ENCODE data around the gene FAM180A. TPM values are rescaled to one million over a fixed set of nuclear protein-coding genes. Genes with fewer than 3 reads are reported as not detected.
"Not testable (repeated sequence)": the region's sequence is repeated elsewhere in the genome, so short reads cannot be mapped to it uniquely, and the experiment has no call there.

The FAM180A gene
- total RNA-seq, 1 donor from 2014 or later, result 1.7 TPM

DNA sequence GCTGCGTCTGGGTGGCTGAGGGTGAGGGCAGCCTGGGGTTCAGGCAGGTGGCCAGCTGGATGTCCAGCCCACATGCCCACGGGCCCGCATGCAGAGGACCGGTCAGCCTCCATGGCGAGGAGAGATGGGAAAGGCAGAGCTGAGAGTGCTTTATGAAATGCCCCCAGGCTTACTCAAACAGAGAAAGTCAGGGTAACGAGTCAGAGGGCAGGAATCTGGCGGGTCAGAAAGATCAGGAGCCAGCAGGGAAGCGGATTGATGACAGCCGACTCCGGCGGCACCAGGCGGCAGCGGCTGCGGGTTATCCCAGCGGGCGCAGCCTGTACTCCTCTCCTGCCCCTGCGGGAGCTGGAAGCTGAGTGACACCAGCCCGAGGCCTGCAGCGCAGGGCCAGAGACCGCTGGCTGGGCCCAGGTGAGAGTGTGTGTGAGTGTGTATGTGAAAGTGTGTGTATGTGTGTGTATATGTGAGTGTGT lies 34.0 kb downstream of the FAM180A start:
- no peak for DNase-seq (ENCODE audit: low spot score)

DNA sequence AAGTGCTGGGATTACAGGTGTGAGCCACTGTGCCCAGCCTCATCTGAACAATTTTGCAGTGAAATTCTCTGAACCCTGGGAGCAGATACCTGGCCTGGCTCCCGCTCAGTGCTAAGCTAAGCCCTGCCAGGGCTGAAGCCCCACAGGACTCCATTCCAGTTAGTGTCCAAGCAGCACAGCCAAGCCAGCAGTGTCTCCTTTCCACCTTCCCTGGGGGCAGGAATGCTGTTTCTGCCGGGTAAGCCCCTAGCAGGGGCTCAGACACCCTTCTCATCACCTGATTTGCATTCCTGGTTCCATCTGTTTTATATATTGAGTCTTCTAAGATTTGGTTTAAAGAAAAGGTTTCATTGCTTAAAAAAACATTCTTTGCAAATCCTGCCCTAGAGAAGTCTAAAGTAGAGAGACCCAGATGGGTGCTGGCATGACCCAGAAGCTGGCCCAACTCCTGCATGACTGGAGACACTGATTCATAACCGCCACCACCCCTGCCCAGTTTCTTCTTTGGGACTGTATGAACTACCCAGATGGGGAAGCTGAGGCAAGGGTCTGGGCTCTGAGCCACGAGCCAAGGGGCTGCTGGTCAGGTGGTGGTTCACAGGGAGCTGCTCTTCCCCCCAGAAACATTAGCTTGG lies 34.7 kb downstream of the FAM180A start:
- no peak for DNase-seq (ENCODE audit: low spot score)

DNA sequence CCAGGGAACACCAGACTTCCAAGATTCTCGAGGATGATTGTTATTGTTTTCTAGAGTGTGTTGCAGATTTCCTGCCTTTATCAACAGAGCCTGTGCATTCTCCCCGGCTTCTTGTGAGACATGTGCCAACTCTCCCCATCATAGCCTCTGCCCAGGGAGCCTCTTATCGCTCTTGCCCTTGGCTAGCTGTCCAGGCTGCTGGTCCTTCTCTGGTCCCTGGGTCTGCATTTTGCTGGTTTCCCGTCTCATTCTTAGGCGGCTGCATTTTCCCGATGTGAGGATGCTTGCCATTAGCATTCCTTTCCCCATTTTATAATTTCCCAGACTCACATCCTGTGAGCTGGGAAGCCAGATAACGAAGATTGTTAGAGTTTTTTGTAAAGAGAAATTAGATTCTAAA lies 35.8 kb downstream of the FAM180A start:
- DNase-seq (ENCODE audit: low spot score), result no peak

DNA sequence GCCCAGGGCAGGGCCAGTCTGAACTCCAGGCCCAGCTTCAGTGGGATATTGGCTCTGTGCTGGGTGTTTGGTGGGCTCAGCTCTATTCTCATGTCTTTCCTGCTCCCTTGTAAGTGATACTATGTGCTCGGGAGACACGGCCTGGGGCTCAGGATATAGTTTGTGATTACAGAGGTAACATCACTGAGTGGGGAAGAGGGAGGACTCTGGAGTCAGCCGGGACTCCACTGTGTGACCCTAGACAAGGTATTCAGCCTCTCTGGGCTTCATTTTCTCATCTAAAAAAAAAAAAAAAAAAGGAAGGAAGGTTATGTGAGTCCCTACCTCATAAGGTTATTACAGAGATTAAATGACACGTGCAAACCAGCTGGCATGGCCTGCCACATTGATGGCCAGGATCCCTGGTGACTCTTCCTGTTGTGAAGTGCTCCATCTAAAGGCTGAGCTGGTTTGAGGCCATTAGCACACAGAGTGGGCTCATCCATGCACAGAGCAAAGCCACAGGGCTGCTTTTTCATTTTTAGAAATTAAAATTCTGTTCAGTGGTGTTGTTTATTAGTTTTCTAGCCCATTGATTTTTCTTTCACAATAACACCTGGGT lies 36.3 kb downstream of the FAM180A start:
- no peak for DNase-seq (ENCODE audit: low spot score)

DNA sequence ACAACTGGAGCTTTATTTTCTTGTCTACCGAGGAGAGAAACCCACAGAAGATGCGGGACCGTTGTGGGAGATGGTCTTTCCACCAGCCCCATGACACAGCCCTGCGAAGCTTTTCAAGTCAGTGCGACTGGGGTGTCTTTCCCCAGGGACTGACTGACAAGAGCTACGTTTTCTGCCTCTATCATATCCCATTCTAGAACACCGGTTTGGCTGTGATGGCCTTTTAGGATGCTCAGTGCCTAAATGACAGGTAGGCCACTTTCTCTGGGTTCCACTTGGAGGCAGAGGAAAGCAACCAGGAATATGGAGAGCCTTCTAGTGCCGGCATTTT lies 37.5 kb downstream of the FAM180A start:
- DNase-seq (ENCODE audit: low spot score), result no peak

DNA sequence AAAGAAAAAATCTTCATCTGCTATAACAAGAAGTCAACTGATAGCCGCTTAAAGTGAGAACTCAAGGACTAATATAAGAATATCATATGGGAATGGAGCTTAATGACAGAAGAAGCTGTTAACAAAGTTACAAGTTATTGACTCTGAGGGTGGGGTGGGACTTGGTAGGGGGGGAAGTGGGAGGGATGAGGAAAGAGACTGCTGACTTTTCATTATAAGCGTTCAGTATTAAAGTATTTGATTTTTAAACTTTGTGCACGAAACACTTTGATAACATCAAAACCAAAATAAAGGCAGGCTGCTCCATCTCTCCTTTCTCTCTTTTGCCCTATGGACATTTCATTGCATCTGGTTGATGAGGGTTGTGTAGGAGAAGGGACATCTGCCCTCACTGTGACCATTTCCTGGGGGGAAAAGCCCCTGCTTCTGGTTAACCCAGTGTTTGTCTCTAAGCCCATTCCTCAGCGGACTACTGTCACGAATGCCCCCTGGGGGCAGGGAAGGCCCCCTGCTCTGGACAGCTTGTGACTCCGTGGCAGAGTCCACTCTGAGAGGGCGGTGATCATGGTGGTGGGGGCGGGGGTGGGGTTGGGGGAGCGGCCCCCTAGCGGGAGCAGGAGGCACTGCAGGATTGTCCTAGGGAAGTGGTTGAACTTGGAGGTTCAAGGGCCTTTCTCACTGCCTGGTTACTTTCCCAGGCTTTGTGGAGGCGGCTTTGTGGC lies 38.0 kb downstream of the FAM180A start:
- no peak for DNase-seq (ENCODE audit: low spot score)

DNA sequence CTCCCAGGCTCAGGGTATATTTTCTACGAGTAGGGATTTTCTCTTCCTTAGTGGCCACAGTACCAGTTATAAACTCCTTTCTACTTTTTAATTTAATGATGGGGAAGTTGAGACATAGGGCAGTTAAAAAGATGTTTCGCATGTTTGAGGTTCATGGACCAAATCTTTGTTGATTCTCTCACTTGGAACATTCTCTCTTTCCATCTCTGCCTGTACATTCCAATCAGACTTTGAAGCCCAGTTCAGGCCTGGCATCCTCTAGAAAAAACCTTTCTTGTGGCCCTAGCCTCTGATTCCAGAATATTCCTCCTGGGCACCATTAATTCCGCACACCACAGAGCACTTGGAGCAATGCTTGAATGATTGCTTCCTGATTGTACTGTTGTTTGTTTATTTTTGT lies 39.1 kb downstream of the FAM180A start:
- no peak for DNase-seq (ENCODE audit: low spot score)

DNA sequence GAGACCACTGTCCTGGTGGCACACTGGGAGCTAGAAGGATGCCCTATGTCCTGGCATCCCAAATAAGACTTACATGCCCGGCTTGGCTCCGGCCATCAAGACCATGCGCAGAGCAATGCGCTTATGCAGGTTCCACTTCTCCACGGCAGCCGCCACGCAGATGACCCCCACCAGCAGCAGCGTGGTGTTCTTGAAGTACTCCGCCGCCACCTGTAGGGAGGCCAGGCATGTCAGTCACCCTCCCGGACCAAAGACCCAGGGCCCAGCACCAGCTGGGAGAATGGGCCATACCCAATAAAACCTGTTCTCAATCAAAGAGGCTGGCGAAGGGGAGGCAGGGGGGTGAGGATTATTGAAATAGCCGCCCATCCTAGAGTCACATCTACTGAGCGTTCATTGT lies 40.6 kb downstream of the FAM180A start:
- DNase-seq (ENCODE audit: low spot score), result no peak

DNA sequence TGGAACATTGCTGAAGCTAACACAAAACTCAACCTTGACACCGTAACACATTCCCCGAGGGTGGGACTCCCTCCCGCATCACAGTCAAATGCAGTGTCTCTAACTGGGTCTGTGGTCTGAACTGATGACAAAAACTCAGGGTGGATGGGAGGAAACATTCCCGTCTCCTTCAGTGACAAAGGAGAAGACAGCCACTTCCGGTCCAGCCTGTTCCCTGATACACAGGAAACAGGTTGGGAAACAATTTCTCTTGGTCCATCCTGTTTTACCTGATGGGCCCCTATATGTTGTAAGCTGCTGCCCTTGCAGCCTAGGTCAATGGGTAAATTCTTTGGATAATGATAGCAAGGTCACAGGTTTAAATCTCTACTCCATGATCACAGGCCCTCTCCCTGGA lies 41.0 kb downstream of the FAM180A start:
- DNase-seq (ENCODE audit: low spot score), result no peak

DNA sequence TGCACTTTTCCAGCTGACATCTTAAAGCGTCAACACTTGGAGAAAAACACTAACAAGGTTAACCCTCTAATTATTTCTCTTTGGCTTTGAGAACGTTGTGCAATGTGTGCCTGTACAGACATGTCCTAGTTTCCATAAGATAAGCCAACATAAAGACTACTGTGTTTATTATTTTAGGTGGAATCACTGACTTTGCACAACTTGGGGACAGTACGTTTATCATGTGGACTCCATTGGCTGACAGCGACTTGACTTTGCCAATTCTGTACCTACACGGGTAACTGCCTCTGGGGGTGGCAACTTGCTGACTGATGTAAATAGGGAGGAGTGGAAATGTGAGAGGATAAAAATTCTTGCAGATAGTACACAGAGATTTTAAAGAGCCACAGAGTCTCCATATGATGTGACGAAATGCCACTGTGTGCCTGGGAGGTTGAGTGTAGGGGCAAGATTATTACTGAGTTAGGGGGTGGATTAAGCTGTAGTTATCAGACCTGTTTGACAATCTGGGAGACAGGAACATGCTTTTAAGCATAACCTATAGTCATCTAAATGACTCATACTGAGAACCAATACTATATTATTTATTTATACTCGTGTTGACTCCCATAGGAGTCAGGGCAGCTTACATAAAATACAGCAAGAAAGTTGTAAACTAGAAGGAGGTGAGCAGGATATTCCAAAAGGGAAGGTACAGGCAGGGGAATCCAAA lies 41.6 kb downstream of the FAM180A start:
- no peak for DNase-seq (ENCODE audit: low spot score)

DNA sequence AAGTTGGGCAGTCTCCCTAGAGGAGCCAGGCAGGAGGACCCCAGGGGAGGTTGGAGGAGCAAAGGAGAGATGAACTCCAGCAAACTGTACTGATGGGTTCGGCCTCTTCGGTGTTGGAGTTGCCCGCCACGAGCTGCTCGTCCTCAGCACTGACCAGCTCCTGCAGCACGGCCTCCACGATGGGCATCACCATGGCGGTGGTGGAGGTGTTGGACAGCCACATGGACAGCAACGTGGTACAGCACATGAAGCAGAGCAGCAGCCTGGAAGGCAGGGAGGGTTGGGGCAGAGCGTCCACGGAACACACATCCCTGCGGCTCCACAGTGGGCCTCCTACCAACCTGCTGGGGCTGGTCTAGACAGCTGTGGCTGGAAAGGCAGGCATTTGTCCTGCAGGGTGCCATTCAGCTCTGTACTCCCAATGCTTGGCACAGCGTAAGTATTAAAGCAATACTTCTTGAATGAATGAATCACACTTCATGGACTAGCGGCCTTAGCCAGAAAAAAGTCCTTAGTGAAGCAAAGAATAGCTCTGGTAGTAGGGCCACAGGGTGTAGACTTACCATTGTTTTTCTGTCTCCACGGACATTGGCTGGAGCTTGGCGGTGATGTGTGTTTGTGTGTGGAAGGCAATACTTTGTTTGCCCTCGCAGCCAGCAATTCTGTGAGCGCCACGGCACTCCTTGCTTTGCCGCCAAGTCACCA lies 42.4 kb downstream of the FAM180A start:
- DNase-seq (ENCODE audit: low spot score), result no peak

DNA sequence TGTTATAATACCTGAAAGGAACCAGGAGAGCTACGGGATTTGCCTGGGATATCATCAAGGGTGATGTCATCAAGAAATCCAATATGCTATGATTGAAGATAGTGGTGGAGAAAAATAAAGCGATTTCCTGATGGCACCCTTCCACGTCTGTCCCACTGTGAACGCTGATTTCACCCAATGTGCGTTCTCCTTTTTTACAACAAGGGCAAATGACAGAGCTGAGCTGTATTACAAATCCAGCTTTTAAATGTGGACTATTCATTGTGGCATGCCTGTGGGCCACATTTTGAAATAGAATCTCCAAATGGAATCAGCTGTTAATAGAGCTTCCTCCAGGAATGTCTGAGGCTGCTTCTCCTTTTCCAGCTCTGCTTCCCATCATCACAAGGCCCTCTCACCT lies 43.9 kb downstream of the FAM180A start:
- DNase-seq (ENCODE audit: low spot score), result no peak

DNA sequence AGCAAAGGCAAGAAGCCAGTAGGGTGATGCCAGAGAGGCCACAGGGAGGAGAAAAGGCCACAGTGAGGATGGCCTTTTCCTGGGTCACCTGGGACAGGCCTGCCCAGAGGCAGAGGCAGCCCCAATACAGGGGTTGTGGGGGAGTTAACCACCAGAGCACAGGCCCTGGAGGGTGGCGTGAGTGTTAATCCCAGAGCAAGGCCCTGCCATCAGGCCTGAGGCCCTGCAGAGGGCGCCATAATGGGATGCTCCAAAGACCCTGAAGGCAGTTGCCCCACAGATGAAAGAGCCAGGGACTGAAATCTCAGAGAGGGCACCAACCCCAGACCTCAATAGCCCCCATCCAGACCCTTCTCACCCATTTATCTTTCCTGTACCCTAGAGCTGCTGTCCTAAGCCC lies 44.5 kb downstream of the FAM180A start:
- DNase-seq (ENCODE audit: low spot score), result no peak

DNA sequence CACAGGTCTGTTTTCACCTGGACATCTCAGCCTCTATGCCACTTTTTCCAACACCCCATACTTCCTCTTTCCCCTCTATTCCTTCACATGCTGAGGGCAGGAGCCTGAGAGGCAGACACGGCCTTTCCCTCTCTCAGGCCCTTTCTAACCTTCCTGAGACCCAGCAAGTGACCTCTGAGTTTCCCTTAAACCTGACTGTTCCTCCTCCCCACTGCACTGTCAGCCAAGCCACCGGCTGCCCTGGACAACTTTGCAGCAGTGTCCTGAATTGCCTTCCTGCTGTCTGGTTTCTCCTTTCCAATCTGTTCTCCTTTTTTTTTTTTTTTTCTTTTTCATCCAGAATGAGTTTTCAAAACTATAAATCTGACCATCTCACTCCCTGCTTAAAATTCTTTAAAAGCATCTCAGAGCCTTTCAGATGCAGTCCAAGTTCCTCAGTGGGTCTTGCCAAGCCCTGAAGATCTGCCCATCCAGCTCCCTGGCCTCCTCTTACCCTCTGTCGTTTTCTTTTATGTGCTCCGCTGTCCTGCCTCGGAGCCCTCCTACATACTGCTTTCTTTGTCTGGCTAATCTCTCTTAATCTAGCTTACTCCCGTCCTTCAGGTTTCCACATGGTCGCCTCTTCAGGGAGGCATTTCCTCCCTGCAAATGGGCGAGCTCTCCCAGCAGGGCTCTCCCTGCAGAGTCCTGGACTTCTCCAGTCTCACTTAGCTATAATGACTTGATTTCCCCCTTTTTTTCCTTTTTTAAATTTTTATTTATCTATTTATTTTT lies 51.1 kb downstream of the FAM180A start:
- DNase-seq (ENCODE audit: low spot score), result no peak

DNA sequence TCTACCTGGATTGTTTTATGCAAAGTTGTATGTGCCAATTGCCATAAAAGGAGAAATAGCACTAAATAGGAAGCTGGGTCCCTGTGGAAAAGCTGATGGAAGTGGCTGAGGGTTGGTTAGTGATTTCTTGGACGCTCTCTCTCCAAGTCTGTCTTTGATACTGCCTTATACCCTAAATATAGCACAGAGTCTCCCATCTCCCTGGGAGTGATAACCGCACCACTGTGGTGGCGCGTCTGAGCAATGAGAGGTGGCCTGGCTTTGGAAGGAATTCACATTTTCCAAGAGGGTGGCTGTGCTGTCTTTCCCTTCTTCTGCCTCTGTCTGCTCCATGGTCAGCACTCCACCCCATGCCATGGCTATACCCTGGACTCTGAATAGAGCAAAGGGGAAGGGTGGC lies 55.1 kb downstream of the FAM180A start:
- no peak for DNase-seq (ENCODE audit: low spot score)

DNA sequence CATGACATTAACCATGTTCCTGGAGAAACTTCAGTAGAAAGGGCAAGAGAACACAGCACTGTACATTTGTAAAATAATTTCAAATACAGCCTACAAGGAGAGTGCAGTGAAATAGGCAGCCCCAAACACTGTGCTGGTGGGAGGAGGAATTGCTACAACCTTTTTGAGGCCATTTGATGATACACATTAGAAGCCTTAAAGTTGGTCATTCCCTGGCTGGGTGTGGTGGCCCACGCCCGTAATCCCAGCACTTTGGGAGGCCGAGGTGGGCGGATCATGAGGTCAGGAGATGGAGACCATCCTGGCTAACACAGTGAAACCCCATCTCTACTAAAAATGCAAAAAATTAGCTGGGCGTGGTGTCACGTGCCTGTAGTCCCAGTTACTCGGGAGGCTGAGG lies 56.0 kb downstream of the FAM180A start:
- DNase-seq (ENCODE audit: low spot score), result not testable (repeated sequence)

DNA sequence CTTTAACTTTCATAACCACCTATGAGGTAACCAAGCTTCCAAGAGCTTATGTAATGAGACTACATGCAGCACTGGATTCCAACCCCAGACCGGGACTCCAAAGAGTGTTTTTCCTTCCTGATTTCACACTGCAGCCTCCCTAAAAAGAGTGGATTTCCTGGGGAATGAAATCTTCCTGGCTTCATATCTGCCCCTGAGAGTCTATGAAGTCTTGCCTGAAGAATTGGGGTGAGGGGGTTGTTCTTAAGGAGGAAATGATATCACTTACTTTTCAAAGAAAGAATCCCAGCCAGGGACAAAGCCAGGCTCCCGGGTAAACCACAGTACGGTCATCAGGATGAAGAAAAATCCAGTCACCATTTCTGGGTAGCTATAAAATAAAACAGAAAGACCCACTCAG lies 56.6 kb downstream of the FAM180A start:
- DNase-seq (ENCODE audit: low spot score), result no peak

DNA sequence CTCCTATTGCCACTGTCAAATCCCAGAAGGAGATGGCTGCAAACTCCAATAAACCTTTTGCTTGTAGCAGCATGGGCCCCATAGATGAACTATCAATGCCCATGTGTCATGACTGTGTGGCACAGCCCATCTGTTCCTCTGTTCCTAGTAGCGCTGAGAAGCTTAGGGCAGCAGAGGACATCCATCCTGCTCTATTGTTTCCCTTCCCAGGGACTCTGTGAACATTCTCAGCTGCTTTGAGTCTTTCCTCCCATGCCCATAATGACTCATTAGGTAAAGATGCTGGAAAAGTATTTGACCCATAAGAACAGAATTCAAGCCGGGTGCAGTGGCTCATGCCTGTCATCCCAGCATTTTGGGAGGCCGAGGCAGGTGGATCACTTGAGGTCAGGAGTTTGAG lies 58.0 kb downstream of the FAM180A start:
- no peak for DNase-seq (ENCODE audit: low spot score)

DNA sequence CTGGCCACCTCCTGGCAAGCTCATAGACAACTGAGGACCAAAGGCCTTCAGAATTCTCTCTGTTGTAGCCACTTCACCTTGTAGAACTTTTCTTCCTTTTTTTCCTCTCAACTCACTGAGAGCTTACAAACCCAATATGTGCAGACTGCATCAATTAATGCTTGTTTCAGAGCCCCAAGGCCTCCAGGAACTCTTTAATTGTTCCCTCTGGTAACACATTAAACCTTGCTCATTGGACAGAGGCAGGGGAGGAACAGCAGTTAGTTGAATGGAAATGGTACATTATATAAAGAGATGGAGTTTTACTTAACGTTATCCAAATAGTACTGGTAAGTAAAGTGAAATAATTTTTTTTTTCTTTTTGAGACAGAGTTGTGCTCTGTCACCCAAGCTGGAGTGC lies 61.1 kb downstream of the FAM180A start:
- no peak for DNase-seq (ENCODE audit: low spot score)

DNA sequence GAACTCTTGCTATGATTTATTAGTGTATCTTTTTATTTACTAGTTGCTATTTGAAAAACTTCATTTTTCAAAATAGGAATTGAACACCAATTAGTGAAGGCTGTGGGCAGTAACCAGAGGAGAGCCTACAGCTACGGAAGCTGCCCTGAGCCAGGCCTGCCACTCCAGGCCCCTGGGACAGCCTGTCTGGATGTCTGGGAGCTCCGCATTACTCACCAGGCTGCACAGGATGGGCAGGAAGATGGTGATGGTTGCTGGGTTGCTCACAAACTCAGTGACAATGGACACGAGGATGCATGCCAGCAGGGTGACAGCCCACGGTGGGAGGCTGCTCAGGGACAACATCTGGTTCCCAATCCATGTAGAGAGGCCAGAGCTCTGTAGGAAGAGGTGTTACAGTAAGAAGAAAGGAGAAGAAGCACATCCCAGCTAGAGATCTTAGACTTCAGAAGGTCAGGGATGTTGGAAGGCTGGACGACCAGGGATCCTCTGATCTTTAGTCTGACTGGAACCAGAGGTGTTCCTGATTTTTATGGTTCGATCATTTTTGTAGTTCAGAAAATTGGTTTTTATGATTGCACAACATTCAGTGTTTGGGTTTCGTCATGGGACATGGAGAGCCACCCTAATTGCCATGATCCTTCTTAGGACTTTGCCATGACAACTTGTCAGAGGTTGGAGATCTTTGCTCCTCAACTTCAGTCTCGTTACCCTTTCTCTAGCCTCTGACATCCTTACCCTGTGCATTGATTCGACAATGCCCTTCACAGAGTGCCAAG lies 63.1 kb downstream of the FAM180A start:
- no peak for DNase-seq (ENCODE audit: low spot score)

Data from umbilical cord (tissue), 2 donors.